Left lobe of liver (tissue), 2 donors: ENCODE results near the gene NFIA. TPM values are rescaled to one million over a fixed set of nuclear protein-coding genes. Genes with fewer than 3 reads are reported as not detected.

Experiments
- ATAC-seq: fragments of 200-7000 bp; cut with Tn5 transposase; one replicate; pipeline ENCODE4 v1.9.1; 2020; ENCODE audit warnings: mild to moderate bottlenecking, moderate library complexity
- DNase-seq: peaks from one replicate; pipeline ENCODE4 v3.0.0-alpha.2; 2020; ENCODE audit warnings: low spot score
- total RNA-seq: library from RNA; stranded (reverse); gene quantifications from one replicate; pipeline ENCODE4 v1.2.1, GENCODE V29; 2021
- donor health status: DM: no; HTN: no; CAD: no; lungs with moderate emphysema.
- donor health status: DM: no; HTN: yes; CAD: no.

Gene NFIA
- total RNA-seq, 1 donor from 2014 or later, result 69.9 TPM

- no peak for ATAC-seq
- DNase-seq, result no peak
Observed at GRCh38 chr1:61343734-61344420, 261.5 kb downstream of the NFIA start.

- DNase-seq (no peak), ATAC-seq (peak; percentile 51)
Observed at GRCh38 chr1:61344696-61345095, 262.3 kb downstream of the NFIA start.

GRCh38 chr1:61348025-61348665 is 265.8 kb downstream of the NFIA start:
- no peak for ATAC-seq
- DNase-seq, result no peak

- DNase-seq, result no peak
- ATAC-seq, result no peak
Observed at GRCh38 chr1:61352845-61353435, 270.6 kb downstream of the NFIA start.

GRCh38 chr1:61353797-61354406 is 271.5 kb downstream of the NFIA start:
- DNase-seq (no peak), ATAC-seq (no peak)

GRCh38 chr1:61356016-61356415 is 273.7 kb downstream of the NFIA start:
- ATAC-seq (no peak), DNase-seq (no peak)

GRCh38 chr1:61356995-61357394 is 274.6 kb downstream of the NFIA start:
- DNase-seq (no peak), ATAC-seq (no peak)

- ATAC-seq, result no peak
- no peak for DNase-seq
Observed at GRCh38 chr1:61357539-61357938, 275.2 kb downstream of the NFIA start.

GRCh38 chr1:61358770-61359455 is 276.6 kb downstream of the NFIA start:
- ATAC-seq (peak; percentile 14), DNase-seq (no peak)

- no peak for ATAC-seq
- DNase-seq, result no peak
Observed at GRCh38 chr1:61361931-61362330, 279.6 kb downstream of the NFIA start.

- no peak for DNase-seq
- peak; percentile 22 for ATAC-seq
Observed at GRCh38 chr1:61362351-61362750, 280.0 kb downstream of the NFIA start.

GRCh38 chr1:61368366-61368765 is 286.0 kb downstream of the NFIA start:
- ATAC-seq (no peak), DNase-seq (no peak)

GRCh38 chr1:61368876-61369275 is 286.5 kb downstream of the NFIA start:
- ATAC-seq, result no peak
- DNase-seq, result no peak

- ATAC-seq, result no peak
- no peak for DNase-seq
Observed at GRCh38 chr1:61370177-61370912, 288.0 kb downstream of the NFIA start.

- no peak for DNase-seq
- no peak for ATAC-seq
Observed at GRCh38 chr1:61370913-61371279, 288.5 kb downstream of the NFIA start.

- no peak for ATAC-seq
- no peak for DNase-seq
Observed at GRCh38 chr1:61372944-61373343, 290.6 kb downstream of the NFIA start.

GRCh38 chr1:61374156-61374555 is 291.8 kb downstream of the NFIA start:
- DNase-seq (no peak), ATAC-seq (no peak)

GRCh38 chr1:61375082-61375880 is 292.9 kb downstream of the NFIA start:
- no peak for ATAC-seq

GRCh38 chr1:61376151-61376550 is 293.8 kb downstream of the NFIA start:
- ATAC-seq (no peak), DNase-seq (no peak)

More at GRCh38 chr1:61375082-61375880, 292.9 kb downstream of the NFIA start:
- DNase-seq, result no peak
